SK-N-MC (cell line): ENCODE measurements around the gene ZBTB1.

Experiments used
- EZH2 ChIP-seq: fragments of 200-600 bp; sonication (generic); IDR thresholded peaks from one replicate; pipeline ENCODE4 v1.6.1; 2017; ENCODE audit warnings: antibody characterized with exemption
- POLR2AphosphoS5 ChIP-seq: IDR thresholded peaks from 2 replicates; pipeline ENCODE4 v1.6.1; 2012; ENCODE audit warnings: mild to moderate bottlenecking, low read depth, low read length, borderline replicate concordance

DNA sequence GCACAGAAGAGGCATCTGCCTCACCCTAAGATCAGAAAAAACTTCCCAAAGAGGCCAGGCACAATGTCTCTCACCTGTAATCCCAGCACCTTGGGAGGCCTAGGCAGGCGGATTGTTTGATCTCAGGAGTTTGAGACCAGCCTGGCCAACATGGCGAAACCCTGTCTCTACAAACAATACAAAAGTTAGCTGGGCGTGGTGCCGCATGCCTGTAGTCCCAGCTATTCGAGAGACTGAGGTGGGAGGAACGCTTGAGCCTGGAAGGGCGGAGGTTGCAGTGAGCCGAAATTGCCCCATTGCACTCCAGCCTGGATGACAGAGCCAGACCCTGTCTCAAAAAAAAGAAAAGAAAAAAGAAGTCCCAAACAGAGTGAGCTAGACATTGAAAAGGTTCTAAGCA lies 4.5 kb downstream of the ZBTB1 start:
- no peak for TF ChIP-seq POLR2AphosphoS5
- TF ChIP-seq EZH2: no peak
